OCI-LY3 (cell line): ENCODE data around the gene KDM4B.
"Not testable (repeated sequence)": the region's sequence is repeated elsewhere in the genome, so short reads cannot be mapped to it uniquely, and the experiment has no call there.

Experiments
- H2AFZ ChIP-seq: fragments of 200-600, 300-600 bp; shearing (Covaris generic); 2 replicates; pipeline ENCODE4 v1.6.0; 2014; ENCODE audit warnings: antibody characterized with exemption, low read depth, low read length
- H3K27ac ChIP-seq: fragments of 200-600, 300-600 bp; sonication (generic); 2 replicates; pipeline ENCODE4 v1.5.1; 2014; ENCODE audit warnings: mild to moderate bottlenecking, low read length, moderate library complexity, mixed read lengths
- H3K27me3 ChIP-seq: fragments of 200-600, 300-600 bp; sonication (generic); 2 replicates; pipeline ENCODE4 v1.6.1; 2014; ENCODE audit warnings: low read depth, low read length, mixed read lengths
- H3K36me3 ChIP-seq: fragments of 200-600, 300-600 bp; sonication (generic); replicated peaks from 2 replicates; pipeline ENCODE3; 2014; ENCODE audit warnings: low read depth, low read length, mixed read lengths
- H3K4me1 ChIP-seq: fragments of 300-600, 200-600 bp; sonication (generic); 2 replicates; pipeline ENCODE4 v1.6.1; 2014; ENCODE audit warnings: low read length, mixed read lengths
- H3K4me2 ChIP-seq: fragments of 200-600, 300-600 bp; sonication (generic); 2 replicates; pipeline ENCODE4 v1.6.1; 2014; ENCODE audit warnings: low read length, mixed read lengths
- H3K4me3 ChIP-seq: fragments of 300-600, 200-600 bp; sonication (generic); 2 replicates; pipeline ENCODE4 v1.5.1; 2014; ENCODE audit warnings: antibody characterized with exemption, mild to moderate bottlenecking, low read length, moderate library complexity
- H3K79me2 ChIP-seq: fragments of 300-600, 200-600 bp; shearing (Covaris generic); 2 replicates; pipeline ENCODE4 v1.6.1; 2014; ENCODE audit warnings: mild to moderate bottlenecking, low read length, mixed read lengths
- H3K9ac ChIP-seq: fragments of 300-600, 200-600 bp; shearing (Covaris generic); 2 replicates; pipeline ENCODE4 v1.6.0; 2014; ENCODE audit warnings: mild to moderate bottlenecking, low read length, moderate library complexity
- H3K9me3 ChIP-seq: fragments of 200-600, 300-600 bp; shearing (Covaris generic); 2 replicates; pipeline ENCODE4 v1.6.1; 2014; ENCODE audit warnings: low read length, mixed read lengths; ENCODE audit not compliant: insufficient read depth
- H4K20me1 ChIP-seq: fragments of 200-600, 300-600 bp; sonication (generic); 2 replicates; pipeline ENCODE4 v1.6.1; 2016; ENCODE audit warnings: low read length, mixed read lengths; ENCODE audit not compliant: insufficient read depth
- EZH2phosphoT487 ChIP-seq: fragments of 200-600 bp; shearing (Covaris generic); IDR thresholded peaks from 2 replicates; pipeline ENCODE4 v1.6.1; 2018; ENCODE audit warnings: antibody characterized with exemption, mixed run types, low read depth
- TF ChIP-seq, protein P1 (sequence below): fragments of 200-600, 300-600 bp; sonication (generic); IDR thresholded peaks from 2 replicates; pipeline ENCODE4 v1.5.1; 2014; ENCODE audit warnings: antibody characterized with exemption, low read length, low read depth

KDM4B gene

DNA sequence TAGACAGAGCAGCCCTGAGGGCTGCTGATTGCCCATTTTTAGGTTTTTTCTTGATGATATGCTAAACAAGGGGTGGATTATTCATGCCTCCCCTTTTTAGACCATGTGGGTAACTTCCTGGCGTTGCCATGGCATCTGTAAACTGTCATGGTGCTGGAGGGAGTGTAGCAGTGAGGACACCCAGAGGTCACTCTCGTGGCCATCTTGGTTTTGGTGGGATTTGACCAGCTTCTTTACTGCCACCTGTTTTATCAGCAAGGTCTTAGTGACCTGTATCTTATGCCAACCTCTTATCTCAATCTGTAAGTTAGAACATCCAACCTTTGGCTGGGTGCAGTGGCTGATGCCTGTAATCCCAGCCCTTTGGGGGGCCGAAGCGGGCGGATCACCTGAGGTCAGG lies 223.7 kb downstream of the KDM4B start:
- Histone ChIP-seq H3K4me2 (no peak overlapping the region), H3K79me2 (no peaks in the 10 kb centered on the region), H3K9me3 (no peaks in the 10 kb centered on the region), H3K9ac (no peak overlapping the region), H3K27ac (no peak overlapping the region), H3K36me3 (no peaks in the 10 kb centered on the region), H3K4me1 (no peaks in the 10 kb centered on the region), H3K4me3 (no peak overlapping the region), H2AFZ (no peak overlapping the region), H3K27me3 (no peaks in the 10 kb centered on the region), H4K20me1 (no peaks in the 10 kb centered on the region)
- no peak for TF ChIP-seq EZH2phosphoT487
- TF ChIP-seq, protein P1, sequence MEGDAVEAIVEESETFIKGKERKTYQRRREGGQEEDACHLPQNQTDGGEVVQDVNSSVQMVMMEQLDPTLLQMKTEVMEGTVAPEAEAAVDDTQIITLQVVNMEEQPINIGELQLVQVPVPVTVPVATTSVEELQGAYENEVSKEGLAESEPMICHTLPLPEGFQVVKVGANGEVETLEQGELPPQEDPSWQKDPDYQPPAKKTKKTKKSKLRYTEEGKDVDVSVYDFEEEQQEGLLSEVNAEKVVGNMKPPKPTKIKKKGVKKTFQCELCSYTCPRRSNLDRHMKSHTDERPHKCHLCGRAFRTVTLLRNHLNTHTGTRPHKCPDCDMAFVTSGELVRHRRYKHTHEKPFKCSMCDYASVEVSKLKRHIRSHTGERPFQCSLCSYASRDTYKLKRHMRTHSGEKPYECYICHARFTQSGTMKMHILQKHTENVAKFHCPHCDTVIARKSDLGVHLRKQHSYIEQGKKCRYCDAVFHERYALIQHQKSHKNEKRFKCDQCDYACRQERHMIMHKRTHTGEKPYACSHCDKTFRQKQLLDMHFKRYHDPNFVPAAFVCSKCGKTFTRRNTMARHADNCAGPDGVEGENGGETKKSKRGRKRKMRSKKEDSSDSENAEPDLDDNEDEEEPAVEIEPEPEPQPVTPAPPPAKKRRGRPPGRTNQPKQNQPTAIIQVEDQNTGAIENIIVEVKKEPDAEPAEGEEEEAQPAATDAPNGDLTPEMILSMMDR: no peak

DNA sequence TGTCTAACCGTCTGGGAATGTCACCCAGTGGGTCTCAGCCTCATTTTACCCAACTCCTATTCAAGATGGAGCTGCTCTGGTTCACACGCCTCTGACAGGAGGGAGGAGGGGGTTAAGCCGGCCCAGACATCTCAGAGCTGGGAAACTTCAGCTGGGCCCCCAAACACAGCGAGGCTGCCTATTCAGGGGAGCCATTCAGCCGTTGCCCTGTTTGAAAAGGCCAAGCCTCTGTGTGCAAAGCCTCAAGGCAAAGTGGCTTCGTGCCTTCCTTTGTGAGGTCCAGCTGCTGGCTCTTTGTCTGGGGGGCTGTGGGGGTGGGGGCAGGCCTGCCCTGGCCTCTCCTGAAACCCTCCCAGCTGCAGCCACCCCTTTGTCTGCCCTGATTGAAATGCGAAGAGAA lies 224.3 kb downstream of the KDM4B start:
- TF ChIP-seq, protein P1: no peak
- TF ChIP-seq EZH2phosphoT487: no peak
- no peak overlapping the region for H3K27ac ChIP-seq
- H3K79me2 ChIP-seq: no peaks in the 10 kb centered on the region
- H3K36me3 ChIP-seq: no peaks in the 10 kb centered on the region
- no peak overlapping the region for H3K4me2 ChIP-seq
- no peak overlapping the region for H3K9ac ChIP-seq
- H3K4me3 ChIP-seq: no peak overlapping the region
- no peaks in the 10 kb centered on the region for H3K4me1 ChIP-seq
- no peaks in the 10 kb centered on the region for H3K27me3 ChIP-seq
- H3K9me3 ChIP-seq: no peaks in the 10 kb centered on the region
- no peak overlapping the region for H2AFZ ChIP-seq
- H4K20me1 ChIP-seq: no peaks in the 10 kb centered on the region

DNA sequence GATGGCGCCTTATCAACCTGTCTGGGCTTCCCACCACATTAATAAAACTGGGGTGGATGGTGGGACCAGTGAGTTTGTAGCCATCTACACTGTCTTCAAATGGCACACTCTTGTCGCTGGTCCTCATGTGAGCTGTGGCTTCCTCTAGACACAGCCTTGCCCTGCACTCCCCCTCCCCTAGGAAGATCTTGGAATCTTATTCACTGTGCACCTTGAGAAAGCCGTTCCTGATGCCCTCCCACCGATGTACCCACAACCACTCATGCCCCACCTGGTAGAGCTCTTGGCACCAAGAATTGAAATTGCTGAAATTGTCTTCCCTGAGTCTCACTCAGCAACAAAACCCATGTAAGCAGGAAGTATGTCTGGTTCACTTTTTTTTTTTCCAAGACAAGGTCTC lies 225.7 kb downstream of the KDM4B start:
- H3K4me3 ChIP-seq: no peak overlapping the region
- H3K36me3 ChIP-seq: no peaks in the 10 kb centered on the region
- H3K9me3 ChIP-seq: no peaks in the 10 kb centered on the region
- no peak overlapping the region for H3K27ac ChIP-seq
- H2AFZ ChIP-seq: no peak overlapping the region
- H3K4me2 ChIP-seq: no peak overlapping the region
- H4K20me1 ChIP-seq: no peaks in the 10 kb centered on the region
- H3K27me3 ChIP-seq: no peaks in the 10 kb centered on the region
- no peaks in the 10 kb centered on the region for H3K4me1 ChIP-seq
- H3K79me2 ChIP-seq: no peaks in the 10 kb centered on the region
- TF ChIP-seq, protein P1: no peak
- no peak for TF ChIP-seq EZH2phosphoT487
- H3K9ac ChIP-seq: no peak overlapping the region

DNA sequence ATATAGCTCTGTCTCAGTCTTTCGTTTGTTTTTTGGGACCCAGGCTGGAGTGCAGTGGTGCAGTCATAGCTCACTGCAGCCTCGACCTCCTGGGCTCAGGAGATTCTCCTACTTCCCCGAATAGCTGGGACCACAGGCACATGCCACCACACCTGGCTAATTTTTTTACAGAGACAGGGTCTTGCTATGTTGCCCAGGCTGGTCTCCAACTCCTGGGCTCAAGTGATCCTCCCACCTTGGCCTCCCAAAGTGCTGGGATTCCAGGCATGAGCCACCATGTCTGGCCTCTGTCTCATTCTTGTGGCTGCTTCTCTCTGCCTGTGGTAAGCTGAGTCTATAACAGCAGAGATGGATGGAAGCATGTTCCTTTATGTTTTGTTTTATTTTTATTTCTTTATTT lies 226.7 kb downstream of the KDM4B start:
- H2AFZ ChIP-seq, H3K79me2 ChIP-seq, H3K4me2 ChIP-seq, H3K27me3 ChIP-seq, H3K27ac ChIP-seq, H4K20me1 ChIP-seq, H3K9me3 ChIP-seq, H3K4me3 ChIP-seq, H3K36me3 ChIP-seq, H3K4me1 ChIP-seq, H3K9ac ChIP-seq: not testable (repeated sequence)

DNA sequence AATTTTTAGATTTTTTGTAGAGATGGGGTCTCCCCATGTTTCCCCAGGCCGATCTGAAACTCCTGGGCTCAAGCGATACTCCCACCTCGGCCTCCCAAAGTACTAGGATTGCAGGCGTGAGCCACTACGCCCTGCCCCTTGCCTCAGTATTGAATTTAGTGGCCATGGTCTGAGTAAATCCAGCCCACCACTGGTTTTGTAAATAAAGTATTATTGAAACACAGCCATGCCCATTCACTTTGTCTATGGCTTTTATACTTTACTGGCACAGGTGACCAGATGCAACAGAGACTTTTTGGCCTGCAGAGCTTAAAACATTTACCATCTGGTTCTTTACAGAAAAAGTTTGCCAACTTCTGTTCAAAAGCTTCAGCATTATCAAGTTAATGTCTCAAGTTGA lies 227.9 kb downstream of the KDM4B start:
- TF ChIP-seq, protein P1: no peak
- H3K79me2 ChIP-seq: no peaks in the 10 kb centered on the region
- no peak overlapping the region for H3K4me3 ChIP-seq
- H3K9me3 ChIP-seq: peaks cover 7% of the 10 kb centered on the region; the same call in 1 of the 2 replicates
- no peak overlapping the region for H2AFZ ChIP-seq
- no peaks in the 10 kb centered on the region for H3K27me3 ChIP-seq
- H3K27ac ChIP-seq: no peak overlapping the region
- no peak overlapping the region for H3K4me2 ChIP-seq
- H3K4me1 ChIP-seq: no peaks in the 10 kb centered on the region
- no peaks in the 10 kb centered on the region for H4K20me1 ChIP-seq
- no peak overlapping the region for H3K9ac ChIP-seq
- H3K36me3 ChIP-seq: no peaks in the 10 kb centered on the region
